ENCODE data around the gene KRT27. TPM values are rescaled to one million over a fixed set of nuclear protein-coding genes. Genes with fewer than 3 reads are reported as not detected.

The KRT27 gene
- total and polyA plus RNA-seq, 9 of the 15 experiments (the other 6 are each of a cell fraction or from before 2014, with no cell fraction given) = 0.10 TPM; not detected in 8

DNA sequence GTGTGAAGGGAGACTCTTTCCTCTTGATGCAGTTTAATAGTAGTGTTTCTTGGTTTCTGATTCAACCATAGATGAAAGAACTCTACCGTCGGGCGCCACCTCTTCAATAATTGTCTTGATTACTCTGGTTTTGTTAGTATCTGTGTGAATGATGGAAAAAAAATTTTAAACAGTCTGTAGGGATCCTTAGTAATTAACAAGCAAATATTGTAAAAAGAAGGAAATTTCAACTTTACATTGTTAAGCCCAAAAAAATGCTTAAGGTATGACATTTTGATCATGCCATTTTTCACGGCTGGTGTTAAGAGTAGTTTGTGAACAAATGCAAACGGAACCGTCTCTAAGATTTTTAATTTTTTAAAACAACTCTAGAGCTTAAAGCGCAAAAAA is 36.0 kb upstream of the KRT27 start:
- DNase-seq (ENCODE audit: extremely low read depth in 1 of 4, low spot score in 3 of 4) (no peak), ATAC-seq (no peak), FAIRE-seq (no peak)
- H3K36me3 ChIP-seq (ENCODE audit: control insufficient read depth, insufficient read depth, low read length) = peaks cover 34% of the 10 kb centered on the region
- in situ Hi-C loops (cut with MboI) = no loop called here
- ChIA-PET POLR2A (interaction anchor here (0.6 to 2.0 kb wide), 12 partner anchors 9 to 904 kb away, joined by 3 to 14 read pairs (median 4); partner anchors contain the start of genes EIF1 and KRT20), CTCF (ENCODE audit: low intra/inter-chr PET ratio) (no interaction called here)
- H3K27me3 ChIP-seq (ENCODE audit: control insufficient read depth in 2 of 2, insufficient read depth in 2 of 2, low read length in 2 of 2) = no peaks in the 10 kb centered on the region
- no peaks in the 10 kb centered on the region for H4K20me1 ChIP-seq (replicated peaks; ENCODE audit: control insufficient read depth, insufficient read depth, low read length)
- H3K9me1 ChIP-seq (ENCODE audit: control insufficient read depth, insufficient read depth, low read length) = peaks cover 5% of the 10 kb centered on the region
- peak overlapping the region; percentile 67 for H3K4me3 ChIP-seq
- no peaks in the 10 kb centered on the region for H3K9me3 ChIP-seq (replicated peaks; ENCODE audit: control insufficient read depth, insufficient read depth, low read depth, low read length)
- WGBS (ENCODE audit: insufficient coverage, low coverage, missing lambda C conversion rate) = 2% methylated on average over 7 of the region's 7 CpGs
- H3K4me1 ChIP-seq (replicated peaks in 1 of 2; ENCODE audit: control insufficient read depth in 2 of 2, insufficient read depth in 2 of 2, low read length in 2 of 2) = peaks cover 12 to 34% of the 10 kb centered on the region in 2 experiments
- TSS peak; percentile 85 for BruUV-seq (replicated peaks)
- peak overlapping the region; percentile 84 for H3K4me2 ChIP-seq (ENCODE audit: insufficient read depth, low read length)
- intact Hi-C loops (cut with micrococcal nuclease) = loop anchor here (5.0 kb wide), 1 partner anchor 849 kb away; no protein-coding TSS in a partner anchor
- H3K79me2 ChIP-seq (ENCODE audit: control insufficient read depth, insufficient read depth, low read length) = peaks cover 60% of the 10 kb centered on the region
- peak overlapping the region; percentile 90 to 97 for H3K9ac ChIP-seq (ENCODE audit: insufficient read depth in 1 of 2, low read depth in 2 of 2, low read length in 2 of 2)
- peak overlapping the region; percentile 99 for H3K27ac ChIP-seq (ENCODE audit: extremely low read depth, low read depth, low read length)
- H2AFZ ChIP-seq (ENCODE audit: low read depth, low read length) = no peak overlapping the region; the same call in 1 of the 2 replicates
- TF ChIP-seq PCBP2 (IDR thresholded peaks at IDR 0.05; ENCODE audit: low read depth, low read length, poor library complexity, severe bottlenecking) (no peak), RFX5 (IDR thresholded peaks at IDR 0.05; ENCODE audit: low read depth, low read length) (no peak), POLR2G (IDR thresholded peaks at IDR 0.05; ENCODE audit: low read depth, low read length) (no peak), ZNF274 (IDR thresholded peaks at IDR 0.05; ENCODE audit: borderline replicate concordance, low read depth, low read length) (no peak), TCFL5 (CRISPR knock-in tag; conservative IDR thresholded peaks at IDR 0.05) (no peak), GABPA (tag; conservative IDR thresholded peaks at IDR 0.05; ENCODE audit: low read depth) (no peak), BRD4 (IDR thresholded peaks at IDR 0.05) (peak; percentile 41; the same call in 1 of the 2 replicates), NRF1 (conservative IDR thresholded peaks at IDR 0.05 in 1 of 2, IDR thresholded peaks at IDR 0.05 in 1 of 2) (no peak), ARNT (IDR thresholded peaks at IDR 0.05) (0 out of 4 replicates have a peak, but pooled peaks of 1 of the 2 experiments have one; percentile 55), PHF20 (IDR thresholded peaks at IDR 0.05; ENCODE audit: partially characterized antibody) (no peak), ZNF785 (CRISPR knock-in tag; IDR thresholded peaks at IDR 0.05) (no peak), TCF7L2 (IDR thresholded peaks at IDR 0.05; ENCODE audit: low read depth, low read length) (no peak)
- TF ChIP-seq, protein P1, sequence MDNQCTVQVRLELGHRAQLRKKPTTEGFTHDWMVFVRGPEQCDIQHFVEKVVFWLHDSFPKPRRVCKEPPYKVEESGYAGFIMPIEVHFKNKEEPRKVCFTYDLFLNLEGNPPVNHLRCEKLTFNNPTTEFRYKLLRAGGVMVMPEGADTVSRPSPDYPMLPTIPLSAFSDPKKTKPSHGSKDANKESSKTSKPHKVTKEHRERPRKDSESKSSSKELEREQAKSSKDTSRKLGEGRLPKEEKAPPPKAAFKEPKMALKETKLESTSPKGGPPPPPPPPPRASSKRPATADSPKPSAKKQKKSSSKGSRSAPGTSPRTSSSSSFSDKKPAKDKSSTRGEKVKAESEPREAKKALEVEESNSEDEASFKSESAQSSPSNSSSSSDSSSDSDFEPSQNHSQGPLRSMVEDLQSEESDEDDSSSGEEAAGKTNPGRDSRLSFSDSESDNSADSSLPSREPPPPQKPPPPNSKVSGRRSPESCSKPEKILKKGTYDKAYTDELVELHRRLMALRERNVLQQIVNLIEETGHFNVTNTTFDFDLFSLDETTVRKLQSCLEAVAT (IDR thresholded peaks at IDR 0.05) = peak in 1 of 2 experiments; percentile 65; a peak in 1 of 4 replicates
- TF ChIP-seq, protein P2, sequence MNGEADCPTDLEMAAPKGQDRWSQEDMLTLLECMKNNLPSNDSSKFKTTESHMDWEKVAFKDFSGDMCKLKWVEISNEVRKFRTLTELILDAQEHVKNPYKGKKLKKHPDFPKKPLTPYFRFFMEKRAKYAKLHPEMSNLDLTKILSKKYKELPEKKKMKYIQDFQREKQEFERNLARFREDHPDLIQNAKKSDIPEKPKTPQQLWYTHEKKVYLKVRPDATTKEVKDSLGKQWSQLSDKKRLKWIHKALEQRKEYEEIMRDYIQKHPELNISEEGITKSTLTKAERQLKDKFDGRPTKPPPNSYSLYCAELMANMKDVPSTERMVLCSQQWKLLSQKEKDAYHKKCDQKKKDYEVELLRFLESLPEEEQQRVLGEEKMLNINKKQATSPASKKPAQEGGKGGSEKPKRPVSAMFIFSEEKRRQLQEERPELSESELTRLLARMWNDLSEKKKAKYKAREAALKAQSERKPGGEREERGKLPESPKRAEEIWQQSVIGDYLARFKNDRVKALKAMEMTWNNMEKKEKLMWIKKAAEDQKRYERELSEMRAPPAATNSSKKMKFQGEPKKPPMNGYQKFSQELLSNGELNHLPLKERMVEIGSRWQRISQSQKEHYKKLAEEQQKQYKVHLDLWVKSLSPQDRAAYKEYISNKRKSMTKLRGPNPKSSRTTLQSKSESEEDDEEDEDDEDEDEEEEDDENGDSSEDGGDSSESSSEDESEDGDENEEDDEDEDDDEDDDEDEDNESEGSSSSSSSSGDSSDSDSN (IDR thresholded peaks at IDR 0.05; ENCODE audit: borderline replicate concordance in 1 of 2, low read depth in 2 of 2, low read length in 2 of 2) = no peak
- TF ChIP-seq, protein P3, sequence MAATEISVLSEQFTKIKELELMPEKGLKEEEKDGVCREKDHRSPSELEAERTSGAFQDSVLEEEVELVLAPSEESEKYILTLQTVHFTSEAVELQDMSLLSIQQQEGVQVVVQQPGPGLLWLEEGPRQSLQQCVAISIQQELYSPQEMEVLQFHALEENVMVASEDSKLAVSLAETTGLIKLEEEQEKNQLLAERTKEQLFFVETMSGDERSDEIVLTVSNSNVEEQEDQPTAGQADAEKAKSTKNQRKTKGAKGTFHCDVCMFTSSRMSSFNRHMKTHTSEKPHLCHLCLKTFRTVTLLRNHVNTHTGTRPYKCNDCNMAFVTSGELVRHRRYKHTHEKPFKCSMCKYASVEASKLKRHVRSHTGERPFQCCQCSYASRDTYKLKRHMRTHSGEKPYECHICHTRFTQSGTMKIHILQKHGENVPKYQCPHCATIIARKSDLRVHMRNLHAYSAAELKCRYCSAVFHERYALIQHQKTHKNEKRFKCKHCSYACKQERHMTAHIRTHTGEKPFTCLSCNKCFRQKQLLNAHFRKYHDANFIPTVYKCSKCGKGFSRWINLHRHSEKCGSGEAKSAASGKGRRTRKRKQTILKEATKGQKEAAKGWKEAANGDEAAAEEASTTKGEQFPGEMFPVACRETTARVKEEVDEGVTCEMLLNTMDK (IDR thresholded peaks at IDR 0.05; ENCODE audit: borderline replicate concordance, insufficient read depth, low read depth, low read length, poor library complexity, severe bottlenecking) = no peak

Data from K562 (cell line).